ENCODE measurements around the gene PRKAR2A. TPM values are rescaled to one million over a fixed set of nuclear protein-coding genes. Genes with fewer than 3 reads are reported as not detected.
A peak's percentile ranks its signal among the peaks of the same experiment; 100 is the strongest.

PRKAR2A gene
- total and polyA plus RNA-seq, 9 of the 15 experiments (the other 6 are each of a cell fraction or from before 2014, with no cell fraction given), result 15.9 to 84.5 (median 37.6) TPM

GRCh38 chr3:48783304-48783703, 64.4 kb downstream of the PRKAR2A start (continued):
- TF ChIP-seq E2F8 (IDR thresholded peaks at IDR 0.05; ENCODE audit: low read depth, partially characterized antibody), result no peak
- TF ChIP-seq, protein P1, sequence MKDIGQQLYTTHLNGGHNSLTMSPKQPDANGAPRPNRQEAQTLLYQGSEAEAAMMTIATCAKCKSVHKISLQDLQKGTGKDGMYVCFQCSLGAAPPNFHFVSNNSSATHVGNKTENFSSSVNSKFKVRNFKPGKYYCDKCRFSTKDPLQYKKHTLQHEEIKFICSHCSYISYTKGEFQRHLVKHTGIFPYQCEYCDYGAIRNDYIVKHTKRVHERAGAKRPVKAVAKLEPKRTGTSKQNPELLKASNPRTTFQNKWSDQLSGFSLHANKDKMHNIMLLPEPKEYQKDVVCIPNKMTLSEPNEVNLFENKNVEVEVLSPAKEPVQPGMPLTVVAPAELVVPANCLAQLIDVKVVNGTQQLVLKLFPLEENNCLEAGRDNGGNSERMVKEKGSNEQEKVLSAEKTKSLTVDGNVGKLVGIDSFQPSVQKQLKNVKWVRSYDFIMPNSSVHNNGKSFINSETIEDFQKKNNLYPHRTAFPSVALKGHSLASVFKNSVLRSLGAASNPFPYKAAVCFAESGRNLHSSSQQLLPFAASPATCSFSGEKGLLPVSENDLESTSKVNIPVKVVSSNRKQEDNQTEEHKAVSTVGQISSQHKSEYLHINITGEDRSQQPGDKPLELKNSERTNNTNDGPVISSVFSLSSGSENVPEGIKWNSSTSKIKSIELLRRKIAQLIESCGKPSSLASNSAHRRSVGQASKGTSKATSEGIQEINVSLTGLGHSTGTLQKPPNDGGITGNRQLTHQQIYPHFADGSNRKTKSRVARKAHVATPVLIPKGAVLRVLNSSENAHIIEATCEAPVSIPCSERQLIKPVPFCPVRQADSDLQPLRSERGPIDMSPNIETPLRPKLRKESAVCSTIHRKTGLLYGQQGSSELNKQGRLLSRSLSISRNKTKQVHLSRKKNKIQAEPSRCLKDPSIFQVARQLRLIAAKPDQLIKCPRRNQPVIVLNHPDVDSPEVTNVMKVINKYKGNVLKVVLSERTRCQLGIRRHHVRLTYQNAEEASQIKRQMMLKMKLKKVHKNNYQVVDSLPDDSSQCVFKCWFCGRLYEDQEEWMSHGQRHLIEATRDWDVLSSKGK (CRISPR knock-in tag; IDR thresholded peaks at IDR 0.05), result no peak
- no peak for TF ChIP-seq BMI1 (IDR thresholded peaks at IDR 0.05; ENCODE audit: low read length)
- 0 out of 2 replicates have a peak, but pooled peaks have one; percentile 15 for TF ChIP-seq CREB1 (IDR thresholded peaks at IDR 0.05)
- TF ChIP-seq CREB1 (CRISPR knock-in tag; IDR thresholded peaks at IDR 0.05), result peak; percentile 32; the same call in 1 of the 2 replicates
- TF ChIP-seq ZSCAN29 (IDR thresholded peaks at IDR 0.05), result no peak
- no peak for TF ChIP-seq EWSR1 (IDR thresholded peaks at IDR 0.05; ENCODE audit: borderline replicate concordance, low read depth, partially characterized antibody)
- peak; percentile 77 for TF ChIP-seq ZEB2 (IDR thresholded peaks at IDR 0.05)
- TF ChIP-seq ZBTB7A (IDR thresholded peaks at IDR 0.05; ENCODE audit: borderline replicate concordance, control insufficient read depth, low read depth, low read length), result no peak
- TF ChIP-seq ZNF174 (CRISPR knock-in tag; IDR thresholded peaks at IDR 0.05), result no peak
- no peak for TF ChIP-seq SP2 (IDR thresholded peaks at IDR 0.05; ENCODE audit: extremely low read depth, low read depth, low read length, poor library complexity, severe bottlenecking)
- no peak for TF ChIP-seq TCF15 (CRISPR knock-in tag; IDR thresholded peaks at IDR 0.05)
- no peak for TF ChIP-seq KAT8 (IDR thresholded peaks at IDR 0.05; ENCODE audit: low read depth)
- no peak for TF ChIP-seq NBN (IDR thresholded peaks at IDR 0.05; ENCODE audit: low read depth)
- no peak for TF ChIP-seq MTA3 (IDR thresholded peaks at IDR 0.05; ENCODE audit: borderline replicate concordance)
- no peak for TF ChIP-seq HDAC8 (tag; IDR thresholded peaks at IDR 0.05)
- TF ChIP-seq, protein P2, sequence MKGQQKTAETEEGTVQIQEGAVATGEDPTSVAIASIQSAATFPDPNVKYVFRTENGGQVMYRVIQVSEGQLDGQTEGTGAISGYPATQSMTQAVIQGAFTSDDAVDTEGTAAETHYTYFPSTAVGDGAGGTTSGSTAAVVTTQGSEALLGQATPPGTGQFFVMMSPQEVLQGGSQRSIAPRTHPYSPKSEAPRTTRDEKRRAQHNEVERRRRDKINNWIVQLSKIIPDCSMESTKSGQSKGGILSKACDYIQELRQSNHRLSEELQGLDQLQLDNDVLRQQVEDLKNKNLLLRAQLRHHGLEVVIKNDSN (CRISPR knock-in tag; IDR thresholded peaks at IDR 0.05), result peak; percentile 59; the same call in 1 of the 2 replicates
- no peak for TF ChIP-seq MLX (CRISPR knock-in tag; conservative IDR thresholded peaks at IDR 0.05)
- 0 out of 2 replicates have a peak, but pooled peaks have one; percentile 18 for TF ChIP-seq MYC (IDR thresholded peaks at IDR 0.05; ENCODE audit: low read depth, low read length)
- no peak for TF ChIP-seq MYC (CRISPR knock-in tag; IDR thresholded peaks at IDR 0.05; ENCODE audit: borderline replicate concordance, low read depth)

Measured in K562 (cell line).